ENCODE results near the gene CNPPD1.

- TF ChIP-seq POLR2AphosphoS5 (IDR thresholded peaks at IDR 0.05; ENCODE audit: insufficient read depth in 1 of 2, low read depth in 1 of 2) (no peak), CTCF (IDR thresholded peaks at IDR 0.05) (no peak), POLR2A (IDR thresholded peaks at IDR 0.05) (no peak)
Observed at GRCh38 chr2:219175928-219176817, 552 bp downstream of the CNPPD1 start.
